Liver (tissue), 3 donors: ENCODE data around the gene CTNNA2.

Experiments used
- EGR1 ChIP-seq, 2 donors: IDR thresholded peaks; 2 replicates each; pipeline ENCODE4 v1.6.1; 2016 to 2018; ENCODE audit warnings: antibody characterized with exemption in 2 of 2, low read depth in 2 of 2
- FOXA1 ChIP-seq: IDR thresholded peaks from 2 replicates; pipeline ENCODE4 v1.6.1; 2016; ENCODE audit warnings: antibody characterized with exemption
- GABPA ChIP-seq, 2 donors: IDR thresholded peaks in 1 of 2; conservative IDR thresholded peaks in 1 of 2; 2 replicates each; pipeline ENCODE4 v1.6.1; 2016; ENCODE audit warnings: antibody characterized with exemption in 2 of 2, mild to moderate bottlenecking in 1 of 2, moderate library complexity in 1 of 2
- JUND ChIP-seq, 2 donors: IDR thresholded peaks; 2 replicates each; pipeline ENCODE4 v1.6.1; 2016; ENCODE audit warnings: antibody characterized with exemption in 2 of 2
- RXRA ChIP-seq, 2 donors: IDR thresholded peaks; 2 replicates each; pipeline ENCODE4 v1.6.1; 2017 to 2018; ENCODE audit warnings: antibody characterized with exemption in 2 of 2, mild to moderate bottlenecking in 1 of 2
- TAF1 ChIP-seq: conservative IDR thresholded peaks from 2 replicates; pipeline ENCODE4 v1.6.1; 2016; ENCODE audit warnings: antibody characterized with exemption, mild to moderate bottlenecking
- TF ChIP-seq, protein P1 (sequence below): fragments of 150-350 bp; IDR thresholded peaks from 2 replicates; pipeline ENCODE4 v1.5.1; 2017; ENCODE audit warnings: improper control_type of control experiment, low read depth, low read length; ENCODE audit not compliant: missing input control
- TF ChIP-seq, protein P2 (sequence below): IDR thresholded peaks from 2 replicates; pipeline ENCODE4 v1.6.1; 2016; ENCODE audit warnings: antibody characterized with exemption
- TF ChIP-seq, protein P3 (sequence below): IDR thresholded peaks from 2 replicates; pipeline ENCODE4 v1.6.1; 2016; ENCODE audit warnings: antibody characterized with exemption, mild to moderate bottlenecking
- TF ChIP-seq, protein P4 (sequence below): IDR thresholded peaks from 2 replicates; pipeline ENCODE4 v1.6.1; 2016; ENCODE audit warnings: antibody characterized with exemption
- donor health status: healthy.
- donor health status: healthy.

DNA sequence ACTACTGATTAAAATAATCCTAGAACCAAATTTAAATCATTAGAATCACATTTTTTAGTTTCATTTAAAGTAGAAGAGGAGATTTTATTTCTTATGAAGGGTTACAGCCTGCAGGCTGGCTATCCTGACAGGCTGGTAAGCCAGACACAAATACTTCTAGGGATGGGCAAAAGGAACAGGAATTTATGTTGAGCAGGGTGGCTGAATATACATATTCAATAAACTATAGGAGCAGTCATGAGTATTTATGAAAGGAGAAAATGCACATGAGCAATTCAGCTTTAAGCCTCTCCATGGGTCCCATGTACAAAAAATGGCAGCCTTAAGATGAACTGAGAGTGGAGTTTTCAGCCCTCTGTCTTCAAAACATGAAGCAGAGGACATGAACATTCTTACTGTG lies 182.4 kb downstream of the CTNNA2 start:
- no peak for TF ChIP-seq JUND (IDR thresholded peaks at IDR 0.05)
- TF ChIP-seq, protein P1, sequence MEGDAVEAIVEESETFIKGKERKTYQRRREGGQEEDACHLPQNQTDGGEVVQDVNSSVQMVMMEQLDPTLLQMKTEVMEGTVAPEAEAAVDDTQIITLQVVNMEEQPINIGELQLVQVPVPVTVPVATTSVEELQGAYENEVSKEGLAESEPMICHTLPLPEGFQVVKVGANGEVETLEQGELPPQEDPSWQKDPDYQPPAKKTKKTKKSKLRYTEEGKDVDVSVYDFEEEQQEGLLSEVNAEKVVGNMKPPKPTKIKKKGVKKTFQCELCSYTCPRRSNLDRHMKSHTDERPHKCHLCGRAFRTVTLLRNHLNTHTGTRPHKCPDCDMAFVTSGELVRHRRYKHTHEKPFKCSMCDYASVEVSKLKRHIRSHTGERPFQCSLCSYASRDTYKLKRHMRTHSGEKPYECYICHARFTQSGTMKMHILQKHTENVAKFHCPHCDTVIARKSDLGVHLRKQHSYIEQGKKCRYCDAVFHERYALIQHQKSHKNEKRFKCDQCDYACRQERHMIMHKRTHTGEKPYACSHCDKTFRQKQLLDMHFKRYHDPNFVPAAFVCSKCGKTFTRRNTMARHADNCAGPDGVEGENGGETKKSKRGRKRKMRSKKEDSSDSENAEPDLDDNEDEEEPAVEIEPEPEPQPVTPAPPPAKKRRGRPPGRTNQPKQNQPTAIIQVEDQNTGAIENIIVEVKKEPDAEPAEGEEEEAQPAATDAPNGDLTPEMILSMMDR, result no peak
- TF ChIP-seq, protein P2, sequence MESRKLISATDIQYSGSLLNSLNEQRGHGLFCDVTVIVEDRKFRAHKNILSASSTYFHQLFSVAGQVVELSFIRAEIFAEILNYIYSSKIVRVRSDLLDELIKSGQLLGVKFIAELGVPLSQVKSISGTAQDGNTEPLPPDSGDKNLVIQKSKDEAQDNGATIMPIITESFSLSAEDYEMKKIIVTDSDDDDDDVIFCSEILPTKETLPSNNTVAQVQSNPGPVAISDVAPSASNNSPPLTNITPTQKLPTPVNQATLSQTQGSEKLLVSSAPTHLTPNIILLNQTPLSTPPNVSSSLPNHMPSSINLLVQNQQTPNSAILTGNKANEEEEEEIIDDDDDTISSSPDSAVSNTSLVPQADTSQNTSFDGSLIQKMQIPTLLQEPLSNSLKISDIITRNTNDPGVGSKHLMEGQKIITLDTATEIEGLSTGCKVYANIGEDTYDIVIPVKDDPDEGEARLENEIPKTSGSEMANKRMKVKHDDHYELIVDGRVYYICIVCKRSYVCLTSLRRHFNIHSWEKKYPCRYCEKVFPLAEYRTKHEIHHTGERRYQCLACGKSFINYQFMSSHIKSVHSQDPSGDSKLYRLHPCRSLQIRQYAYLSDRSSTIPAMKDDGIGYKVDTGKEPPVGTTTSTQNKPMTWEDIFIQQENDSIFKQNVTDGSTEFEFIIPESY, result no peak
- TF ChIP-seq FOXA1, result no peak
- no peak for TF ChIP-seq TAF1
- TF ChIP-seq, protein P3, sequence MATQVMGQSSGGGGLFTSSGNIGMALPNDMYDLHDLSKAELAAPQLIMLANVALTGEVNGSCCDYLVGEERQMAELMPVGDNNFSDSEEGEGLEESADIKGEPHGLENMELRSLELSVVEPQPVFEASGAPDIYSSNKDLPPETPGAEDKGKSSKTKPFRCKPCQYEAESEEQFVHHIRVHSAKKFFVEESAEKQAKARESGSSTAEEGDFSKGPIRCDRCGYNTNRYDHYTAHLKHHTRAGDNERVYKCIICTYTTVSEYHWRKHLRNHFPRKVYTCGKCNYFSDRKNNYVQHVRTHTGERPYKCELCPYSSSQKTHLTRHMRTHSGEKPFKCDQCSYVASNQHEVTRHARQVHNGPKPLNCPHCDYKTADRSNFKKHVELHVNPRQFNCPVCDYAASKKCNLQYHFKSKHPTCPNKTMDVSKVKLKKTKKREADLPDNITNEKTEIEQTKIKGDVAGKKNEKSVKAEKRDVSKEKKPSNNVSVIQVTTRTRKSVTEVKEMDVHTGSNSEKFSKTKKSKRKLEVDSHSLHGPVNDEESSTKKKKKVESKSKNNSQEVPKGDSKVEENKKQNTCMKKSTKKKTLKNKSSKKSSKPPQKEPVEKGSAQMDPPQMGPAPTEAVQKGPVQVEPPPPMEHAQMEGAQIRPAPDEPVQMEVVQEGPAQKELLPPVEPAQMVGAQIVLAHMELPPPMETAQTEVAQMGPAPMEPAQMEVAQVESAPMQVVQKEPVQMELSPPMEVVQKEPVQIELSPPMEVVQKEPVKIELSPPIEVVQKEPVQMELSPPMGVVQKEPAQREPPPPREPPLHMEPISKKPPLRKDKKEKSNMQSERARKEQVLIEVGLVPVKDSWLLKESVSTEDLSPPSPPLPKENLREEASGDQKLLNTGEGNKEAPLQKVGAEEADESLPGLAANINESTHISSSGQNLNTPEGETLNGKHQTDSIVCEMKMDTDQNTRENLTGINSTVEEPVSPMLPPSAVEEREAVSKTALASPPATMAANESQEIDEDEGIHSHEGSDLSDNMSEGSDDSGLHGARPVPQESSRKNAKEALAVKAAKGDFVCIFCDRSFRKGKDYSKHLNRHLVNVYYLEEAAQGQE, result no peak
- no peak for TF ChIP-seq GABPA (IDR thresholded peaks at IDR 0.05 in 1 of 2, conservative IDR thresholded peaks at IDR 0.05 in 1 of 2)
- TF ChIP-seq, protein P4, sequence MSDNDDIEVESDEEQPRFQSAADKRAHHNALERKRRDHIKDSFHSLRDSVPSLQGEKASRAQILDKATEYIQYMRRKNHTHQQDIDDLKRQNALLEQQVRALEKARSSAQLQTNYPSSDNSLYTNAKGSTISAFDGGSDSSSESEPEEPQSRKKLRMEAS, result no peak
- no peak for TF ChIP-seq EGR1 (IDR thresholded peaks at IDR 0.05; ENCODE audit: low read depth in 2 of 2)
- TF ChIP-seq RXRA (IDR thresholded peaks at IDR 0.05), result no peak
